Testis (tissue), 3 donors: ENCODE results near the gene MED8. TPM values are rescaled to one million over a fixed set of nuclear protein-coding genes. Genes with fewer than 3 reads are reported as not detected.

Experiments
- DNase-seq: peaks from one replicate; pipeline ENCODE4 v3.0.0-alpha.2; 2019
- H3K27ac ChIP-seq, 2 donors: fragments of 200-600 bp; sonication (generic); one replicate each; pipeline ENCODE4 v1.5.1; 2019
- H3K27me3 ChIP-seq: fragments of 200-600 bp; sonication (generic); one replicate; pipeline ENCODE4 v1.5.1; 2019
- H3K36me3 ChIP-seq: fragments of 200-600 bp; sonication (generic); one replicate; pipeline ENCODE4 v1.5.1; 2017; ENCODE audit warnings: low read depth; ENCODE audit errors: missing control alignments
- H3K4me1 ChIP-seq: fragments of 200-600 bp; sonication (generic); one replicate; pipeline ENCODE4 v1.5.1; 2019
- H3K4me3 ChIP-seq, 2 donors: fragments of 200-600 bp; sonication (generic); one replicate each; pipeline ENCODE4 v1.5.1; 2017 to 2019
- H3K9me3 ChIP-seq: fragments of 200-600 bp; sonication (generic); one replicate; pipeline ENCODE4 v1.5.1; 2017
- CTCF ChIP-seq, 3 experiments: fragments of 450-650 bp in 2 of 3; fragments of 200-600 bp in 1 of 3; sonication (generic) in 1 of 3; IDR thresholded peaks; one replicate each; pipeline ENCODE4 v1.5.1; 2016 to 2019; ENCODE audit warnings: antibody characterized with exemption in 3 of 3, mild to moderate bottlenecking in 2 of 3, moderate library complexity in 1 of 3
- POLR2A ChIP-seq: fragments of 450-650 bp; IDR thresholded peaks from one replicate; pipeline ENCODE4 v1.6.1; 2017; ENCODE audit warnings: antibody characterized with exemption, mild to moderate bottlenecking, moderate library complexity
- WGBS, 2 donors: methylation state at CpG; one replicate each; pipeline ENCODE4 v1.1.5; 2018; 5-methylcytosine and 5-hydroxymethylcytosine counted together
- intact Hi-C: fragments of 100-400 bp; cut with DNase I; formaldehyde crosslinking; loops from one replicate; pipeline ENCODE4 v1.15.1; 2023; ENCODE audit warnings: low total_unique reads
- microRNA-seq, 2 donors: library from miRNA; unstranded; fragments of <30 nt; microRNA quantifications; one replicate each; pipeline ENCODE4, GENCODE V29; 2016; ENCODE audit warnings: borderline number of aligned reads in 2 of 2, borderline replicate concordance in 1 of 2
- polyA plus RNA-seq: library from polyadenylated mRNA; stranded (reverse); fragments of 350-450 nt; fragmentation: Illumina TruSeq; extraction: RNeasy Lipid Tissue Mini Kit (QIAGEN cat#74804); gene quantifications from one replicate; pipeline ENCODE4 v1.2.3, GENCODE V29; 2014; ENCODE audit warnings: low read depth, low replicate concordance; ENCODE audit not compliant: insufficient read depth
- total RNA-seq, 2 donors: library from RNA; depleted of rRNA; stranded (reverse); fragments of >200 nt; gene quantifications; one replicate each; pipeline ENCODE4 v1.2.3, GENCODE V29; 2016

Gene MED8
- total and polyA plus RNA-seq, 3 donors from 2014 or later: 43.2 to 49.4 (median 46.5) TPM

- no peak for DNase-seq
- no peak within 1 kb of the TSS for H3K27ac ChIP-seq
- no peaks in the 10 kb centered on the region for H3K27me3 ChIP-seq
- TF ChIP-seq POLR2A: no peak
- H3K9me3 ChIP-seq: no peaks in the 10 kb centered on the region
- intact Hi-C loops: no loop called here
- H3K36me3 ChIP-seq: no peaks in the 10 kb centered on the region
- 90 to 91% methylated on average over 2 to 3 of the region's 3 CpGs for WGBS, 2 donors
- H3K4me3 ChIP-seq: no peak within 1 kb of the TSS
- H3K4me1 ChIP-seq: no peaks in the 10 kb centered on the region
Observed at GRCh38 chr1:43337588-43337987, 52.0 kb downstream of the MED8 start, which contains the start of gene MPL. MPL (plus strand) TSS chr1:43337818; CDS start chr1:43337849, 31 bp downstream.

- peaks cover 3% of the 10 kb centered on the region for H3K4me1 ChIP-seq
- DNase-seq: no peak
- no peak overlapping the region for H3K27ac ChIP-seq
- no peak for TF ChIP-seq POLR2A
- no peak for TF ChIP-seq CTCF (IDR thresholded peaks at IDR 0.05)
- intact Hi-C loops: no loop called here
- no peak overlapping the region for H3K4me3 ChIP-seq
- H3K27me3 ChIP-seq: no peaks in the 10 kb centered on the region
- H3K36me3 ChIP-seq: no peaks in the 10 kb centered on the region
- WGBS, 2 donors: 78 to 84% methylated on average over 7 of the region's 7 CpGs
- no peaks in the 10 kb centered on the region for H3K9me3 ChIP-seq
Observed at GRCh38 chr1:43334453-43335205, 55.0 kb downstream of the MED8 start.

Small RNAs within 50 kb of the gene (microRNA-seq; reads per million reads assigned to microRNA genes)
- gene MIR6734: 3.5 to 4.2 reads per million in 2 donors

Other genes starting within 250 kb of the MED8 start
- 10 to 100 TPM; 74.0 to 81.7 TPM for gene EBNA1BP2, start 217.5 kb downstream of the MED8 start, total RNA-seq
- 87.9 TPM for gene EBNA1BP2, start 217.5 kb downstream of the MED8 start, polyA plus RNA-seq
- 10 to 100 TPM; 16.6 to 22.9 TPM for gene CFAP57, start 217.5 kb downstream of the MED8 start, total RNA-seq
- 38.7 TPM for gene CFAP57, start 217.5 kb downstream of the MED8 start, polyA plus RNA-seq
- gene TMEM125, start 119.8 kb downstream of the MED8 start, total RNA-seq: 1 to 10 TPM in 1 of 2 donors, under 1 TPM in 1; 0.71 to 2.0 TPM
- gene TMEM125, start 119.8 kb downstream of the MED8 start, polyA plus RNA-seq: 2.2 TPM
- gene C1orf210, start 104.2 kb downstream of the MED8 start, total RNA-seq: under 1 TPM in 1 of 2 donors, not detected in 1; 0.25 TPM
- gene C1orf210, start 104.2 kb downstream of the MED8 start, polyA plus RNA-seq: 0.71 TPM
- gene TIE1, start 88.8 kb downstream of the MED8 start, total RNA-seq: 10 to 100 TPM; 10.5 to 16.8 TPM
- gene TIE1, start 88.8 kb downstream of the MED8 start, polyA plus RNA-seq: 10.9 TPM
- gene MPL, start 52.0 kb downstream of the MED8 start, total RNA-seq: under 1 TPM; 0.47 to 0.56 TPM
- 0.32 TPM for gene MPL, start 52.0 kb downstream of the MED8 start, polyA plus RNA-seq
- 10 to 100 TPM; 44.7 to 48.6 TPM for gene CDC20, start 30.8 kb downstream of the MED8 start, total RNA-seq
- gene CDC20, start 30.8 kb downstream of the MED8 start, polyA plus RNA-seq: 135 TPM
- 10 to 100 TPM; 30.6 to 40.1 TPM for gene ELOVL1, start 21.8 kb downstream of the MED8 start, total RNA-seq
- 51.5 TPM for gene ELOVL1, start 21.8 kb downstream of the MED8 start, polyA plus RNA-seq
- 100 to 1,000 TPM in 1 of 2 donors, 10 to 100 TPM in 1; 90.1 to 115 TPM for gene SZT2, start 99 bp upstream of the MED8 start, total RNA-seq
- gene SZT2, start 99 bp upstream of the MED8 start, polyA plus RNA-seq: 40.0 TPM
- gene HYI, start 64.1 kb upstream of the MED8 start, total RNA-seq: 10 to 100 TPM; 21.2 to 35.5 TPM
- gene HYI, start 64.1 kb upstream of the MED8 start, polyA plus RNA-seq: 20.1 TPM
- 10 to 100 TPM; 43.1 to 45.4 TPM for gene PTPRF, start 141.1 kb upstream of the MED8 start, total RNA-seq
- 51.0 TPM for gene PTPRF, start 141.1 kb upstream of the MED8 start, polyA plus RNA-seq